Stimulated activated CD4-positive, alpha-beta T cell treated with anti-CD3 and anti-CD28 coated beads, Interleukin-15, amount 100 ng/mL, for 48 hours (primary cell): ENCODE results near the gene RTN4R.

ENCODE experiments used
- DNase-seq, 2 donors: peaks; one replicate each; pipeline ENCODE4 v3.0.0-alpha.2; 2020; ENCODE audit warnings: low read depth in 2 of 2

RTN4R gene

GRCh38 chr22:20242393-20243175, 25.5 kb downstream of the RTN4R start:
- DNase-seq: no peak

GRCh38 chr22:20241579-20242392, 26.3 kb downstream of the RTN4R start:
- no peak for DNase-seq

- DNase-seq: no peak
These were observed 27.2 kb downstream of the RTN4R start for GRCh38 chr22:20240900-20241299.

- DNase-seq: no peak
These were observed 27.7 kb downstream of the RTN4R start for GRCh38 chr22:20240447-20240764.

GRCh38 chr22:20239676-20240446, 28.3 kb downstream of the RTN4R start:
- no peak for DNase-seq

- no peak for DNase-seq
These were observed 29.0 kb downstream of the RTN4R start for GRCh38 chr22:20238901-20239675.

GRCh38 chr22:20238536-20238900, 29.6 kb downstream of the RTN4R start:
- peak; percentile 49 to 50 for DNase-seq

GRCh38 chr22:20237480-20238440, 30.4 kb downstream of the RTN4R start:
- DNase-seq: no peak

- DNase-seq: no peak
These were observed 31.9 kb downstream of the RTN4R start for GRCh38 chr22:20236052-20236717.

GRCh38 chr22:20235389-20235991, 32.6 kb downstream of the RTN4R start:
- DNase-seq: no peak

- no peak for DNase-seq
These were observed 33.2 kb downstream of the RTN4R start for GRCh38 chr22:20234760-20235388.

GRCh38 chr22:20234314-20234682, 33.8 kb downstream of the RTN4R start:
- DNase-seq: no peak

GRCh38 chr22:20233351-20234313, 34.5 kb downstream of the RTN4R start:
- DNase-seq: no peak

- DNase-seq: no peak
These were observed 35.3 kb downstream of the RTN4R start for GRCh38 chr22:20232781-20233180.

- DNase-seq: no peak
These were observed 35.9 kb downstream of the RTN4R start for GRCh38 chr22:20232237-20232598.

GRCh38 chr22:20231514-20232236, 36.4 kb downstream of the RTN4R start:
- DNase-seq: no peak

GRCh38 chr22:20230777-20231420, 37.2 kb downstream of the RTN4R start:
- DNase-seq: no peak
